Endothelial cell (in vitro differentiated cells): Measurements from ENCODE around the gene ABLIM2. TPM values are rescaled to one million over a fixed set of nuclear protein-coding genes. Genes with fewer than 3 reads are reported as not detected.

Source experiments
- DNase-seq: peaks from one replicate; pipeline ENCODE4 v3.0.0; 2021; ENCODE audit warnings: low spot score
- H3K27ac Mint-ChIP-seq: one replicate; pipeline ENCODE4 v1.8.0; 2021; ENCODE audit warnings: mixed read lengths, inconsistent platforms; ENCODE audit not compliant: unreplicated experiment
- H3K27me3 Mint-ChIP-seq: one replicate; pipeline ENCODE4 v1.8.0; 2021; ENCODE audit warnings: mild to moderate bottlenecking, moderate library complexity, mixed read lengths, inconsistent platforms; ENCODE audit not compliant: unreplicated experiment
- H3K36me3 Mint-ChIP-seq: one replicate; pipeline ENCODE4 v1.8.0; 2021; ENCODE audit warnings: mild to moderate bottlenecking, low read depth, mixed read lengths, inconsistent platforms; ENCODE audit not compliant: unreplicated experiment
- H3K4me1 Mint-ChIP-seq: one replicate; pipeline ENCODE4 v1.8.0; 2021; ENCODE audit warnings: mild to moderate bottlenecking, mixed read lengths, inconsistent platforms; ENCODE audit not compliant: unreplicated experiment
- H3K4me3 Mint-ChIP-seq: one replicate; pipeline ENCODE4 v1.8.0; 2021; ENCODE audit warnings: mild to moderate bottlenecking, mixed read lengths, inconsistent platforms; ENCODE audit not compliant: unreplicated experiment
- H3K9me3 Mint-ChIP-seq: one replicate; pipeline ENCODE4 v1.8.0; 2021; ENCODE audit warnings: mixed read lengths, inconsistent platforms; ENCODE audit not compliant: unreplicated experiment
- CTCF ChIP-seq: fragments of 200-600 bp; sonication (generic); IDR thresholded peaks from one replicate; pipeline ENCODE4 v1.5.0; 2021; ENCODE audit warnings: antibody characterized with exemption; ENCODE audit not compliant: unreplicated experiment
- total RNA-seq: library from RNA; stranded (reverse); fragmentation: NEBNext Ultra II Directional; extraction: Animal tissue kit (Norgen Biotek cat#: 25700); gene quantifications from one replicate; pipeline ENCODE4 v1.2.1, GENCODE V29; 2021; ENCODE audit not compliant: unreplicated experiment

Gene ABLIM2
- total RNA-seq, 1 donor from 2014 or later = 0.74 TPM

GRCh38 chr4:7960790-7961655 is 197.6 kb downstream of the ABLIM2 start:
- Mint-ChIP-seq H3K4me1 (peaks cover 3% of the 10 kb centered on the region), H3K4me3 (no peak overlapping the region), H3K27ac (no peak overlapping the region), H3K27me3 (peaks cover 2% of the 10 kb centered on the region), H3K9me3 (no peaks in the 10 kb centered on the region), H3K36me3 (no peaks in the 10 kb centered on the region)
- no peak for DNase-seq
- no peak for TF ChIP-seq CTCF

DNA sequence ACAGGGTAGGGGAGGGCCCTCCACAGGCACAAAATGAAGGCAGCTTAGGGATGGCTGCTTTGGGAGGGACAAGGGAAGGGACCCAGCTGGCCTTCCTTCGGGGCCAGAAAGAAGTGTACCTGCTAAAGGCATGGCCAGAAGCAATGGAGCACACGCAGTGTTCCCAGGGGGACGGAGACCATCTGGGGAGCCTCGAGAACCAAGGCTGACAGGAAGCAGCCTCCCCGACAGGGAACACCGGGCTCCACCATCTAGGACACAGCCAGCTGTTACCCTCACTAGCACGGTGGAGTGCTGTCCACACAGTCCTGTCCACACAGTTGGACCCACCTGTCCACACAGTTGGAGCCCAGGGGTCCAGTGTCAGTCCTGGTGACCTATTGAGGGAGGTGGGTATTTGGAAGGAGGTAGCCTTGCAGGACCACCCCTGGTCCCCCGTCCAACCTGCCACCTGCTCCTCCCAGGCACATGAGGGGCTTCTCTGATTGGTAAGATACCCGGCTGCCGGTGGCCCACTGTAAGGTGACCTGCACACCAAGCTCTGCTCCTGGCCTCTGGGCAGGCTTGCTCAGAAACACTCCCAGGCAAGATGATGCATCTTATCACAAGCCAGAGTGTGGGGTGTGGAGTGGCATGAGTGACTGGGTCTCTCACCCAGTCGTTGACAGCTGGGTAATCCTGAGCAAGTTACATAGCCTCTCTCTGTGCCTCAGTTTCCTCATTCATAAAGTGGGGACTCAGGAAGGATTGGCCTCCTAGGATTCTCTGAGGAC is 198.4 kb downstream of the ABLIM2 start:
- H3K36me3 Mint-ChIP-seq = no peaks in the 10 kb centered on the region
- H3K9me3 Mint-ChIP-seq = no peaks in the 10 kb centered on the region
- H3K27ac Mint-ChIP-seq = no peak overlapping the region
- peaks cover 3% of the 10 kb centered on the region for H3K27me3 Mint-ChIP-seq
- H3K4me1 Mint-ChIP-seq = peaks cover 3% of the 10 kb centered on the region
- TF ChIP-seq CTCF = no peak
- DNase-seq = no peak
- H3K4me3 Mint-ChIP-seq = no peak overlapping the region

DNA sequence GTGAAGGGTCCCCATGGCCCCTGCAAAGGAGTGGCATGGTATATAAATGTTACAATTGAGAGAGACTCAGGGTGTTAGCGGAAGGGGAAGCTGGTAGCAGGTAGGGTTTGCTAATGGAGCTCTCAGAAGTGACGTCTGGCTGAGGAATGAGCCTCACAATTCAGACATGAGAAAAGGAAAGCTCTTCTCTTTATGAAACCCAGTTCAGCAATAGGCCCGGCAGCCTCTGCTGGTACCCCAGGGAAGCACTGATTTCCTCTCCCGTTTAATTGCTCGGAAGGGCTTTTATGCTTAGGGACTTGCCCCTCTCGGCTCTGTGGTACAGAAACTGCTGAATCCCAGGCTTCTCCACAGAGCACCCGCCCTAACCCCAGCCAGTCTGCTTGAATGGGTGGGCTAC is 199.5 kb downstream of the ABLIM2 start:
- Mint-ChIP-seq H3K27ac (no peak overlapping the region), H3K4me1 (peaks cover 3% of the 10 kb centered on the region)
- no peak for TF ChIP-seq CTCF

DNA sequence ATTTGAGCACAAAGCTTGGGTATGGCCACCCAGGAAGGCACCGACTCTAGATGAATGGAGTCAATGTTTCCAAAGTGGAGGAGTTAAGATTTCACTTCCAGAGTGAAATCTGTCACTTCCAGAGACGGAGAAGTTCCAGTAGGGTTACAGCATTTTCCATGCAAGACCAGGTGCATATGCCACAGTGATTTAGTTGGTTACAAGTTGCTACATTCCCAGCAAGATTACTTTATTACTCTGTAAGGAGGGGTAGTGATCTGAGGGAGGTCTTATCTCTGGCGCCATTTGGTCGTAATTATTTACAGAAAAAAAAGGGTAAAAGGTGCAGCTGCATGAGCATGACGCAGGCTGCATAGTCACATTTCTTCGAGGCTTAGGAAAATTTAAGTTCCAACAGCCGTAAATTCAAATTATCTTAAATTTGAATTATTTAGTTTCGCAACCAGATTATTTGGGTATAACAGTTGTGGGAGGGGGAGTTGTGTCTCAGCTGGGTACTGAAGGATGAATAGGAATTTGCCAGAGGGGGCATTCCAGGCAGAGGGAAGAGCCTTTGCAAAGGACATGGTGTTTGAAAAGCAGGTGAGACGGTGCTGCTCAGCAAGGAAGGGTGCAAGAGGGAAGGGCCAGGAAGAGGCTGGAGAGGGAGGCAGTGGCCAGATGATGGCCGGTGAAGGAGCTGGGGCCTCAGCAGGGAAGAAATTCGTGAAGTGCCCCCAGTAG is 201.5 kb downstream of the ABLIM2 start:
- no peak overlapping the region for H3K4me3 Mint-ChIP-seq
- H3K36me3 Mint-ChIP-seq = no peaks in the 10 kb centered on the region
- TF ChIP-seq CTCF = no peak
- no peak for DNase-seq
- peaks cover 3% of the 10 kb centered on the region for H3K4me1 Mint-ChIP-seq
- no peak overlapping the region for H3K27ac Mint-ChIP-seq
- H3K9me3 Mint-ChIP-seq = no peaks in the 10 kb centered on the region
- peaks cover 3% of the 10 kb centered on the region for H3K27me3 Mint-ChIP-seq

More for the DNA sequence above, 199.5 kb downstream of the ABLIM2 start:
- peaks cover 3% of the 10 kb centered on the region for H3K27me3 Mint-ChIP-seq
- H3K9me3 Mint-ChIP-seq = no peaks in the 10 kb centered on the region
- no peak for DNase-seq
- H3K36me3 Mint-ChIP-seq = no peaks in the 10 kb centered on the region
- H3K4me3 Mint-ChIP-seq = no peak overlapping the region
